SJCRH30 (cell line): ENCODE results near the gene TPGS1. TPM values are rescaled to one million over a fixed set of nuclear protein-coding genes. Genes with fewer than 3 reads are reported as not detected.

Experiments used
- DNase-seq, 2 experiments: peaks; one replicate each; pipeline ENCODE4 v3.0.0-alpha.2; 2015 to 2020
- H3K27ac ChIP-seq: fragments of 250-450 bp; sonication (Bioruptor Pico); 2 replicates; pipeline ENCODE4 v1.5.1; 2020; ENCODE audit warnings: mild to moderate bottlenecking, moderate library complexity
- H3K27me3 ChIP-seq: fragments of 250-450 bp; sonication (Bioruptor Pico); 2 replicates; pipeline ENCODE4 v1.5.1; 2020; ENCODE audit warnings: mild to moderate bottlenecking, moderate library complexity
- H3K36me3 ChIP-seq: fragments of 250-450 bp; sonication (Bioruptor Pico); 2 replicates; pipeline ENCODE4 v1.5.1; 2020; ENCODE audit warnings: mild to moderate bottlenecking, moderate library complexity
- H3K4me1 ChIP-seq: fragments of 250-450 bp; sonication (Bioruptor Pico); 2 replicates; pipeline ENCODE4 v1.5.1; 2020; ENCODE audit warnings: mild to moderate bottlenecking, moderate library complexity
- H3K4me3 ChIP-seq: fragments of 250-450 bp; sonication (Bioruptor Pico); 2 replicates; pipeline ENCODE4 v1.5.1; 2020; ENCODE audit warnings: mild to moderate bottlenecking, moderate library complexity
- H3K9me3 ChIP-seq: fragments of 250-450 bp; sonication (Bioruptor Pico); replicated peaks from 2 replicates; pipeline ENCODE4 v1.5.1; 2020; ENCODE audit warnings: mild to moderate bottlenecking, moderate library complexity
- total RNA-seq: library from RNA; depleted of rRNA; stranded (reverse); fragments of >200 nt; shearing (Covaris generic); gene quantifications from 2 replicates; pipeline ENCODE4 v1.2.3, GENCODE V29; 2014; rRNA removed

Gene TPGS1, protein sequence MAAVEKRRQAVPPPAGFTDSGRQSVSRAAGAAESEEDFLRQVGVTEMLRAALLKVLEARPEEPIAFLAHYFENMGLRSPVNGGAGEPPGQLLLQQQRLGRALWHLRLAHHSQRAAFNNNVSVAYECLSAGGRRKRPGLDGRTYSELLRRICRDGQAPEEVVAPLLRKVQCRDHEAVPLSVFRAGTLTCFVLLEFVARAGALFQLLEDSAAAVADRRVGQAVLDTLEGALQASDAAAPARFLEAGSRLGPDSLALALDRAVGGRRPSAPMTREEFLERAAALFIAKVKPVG
- 7.3 and 9.6 TPM in 2 replicates for total RNA-seq

DNA sequence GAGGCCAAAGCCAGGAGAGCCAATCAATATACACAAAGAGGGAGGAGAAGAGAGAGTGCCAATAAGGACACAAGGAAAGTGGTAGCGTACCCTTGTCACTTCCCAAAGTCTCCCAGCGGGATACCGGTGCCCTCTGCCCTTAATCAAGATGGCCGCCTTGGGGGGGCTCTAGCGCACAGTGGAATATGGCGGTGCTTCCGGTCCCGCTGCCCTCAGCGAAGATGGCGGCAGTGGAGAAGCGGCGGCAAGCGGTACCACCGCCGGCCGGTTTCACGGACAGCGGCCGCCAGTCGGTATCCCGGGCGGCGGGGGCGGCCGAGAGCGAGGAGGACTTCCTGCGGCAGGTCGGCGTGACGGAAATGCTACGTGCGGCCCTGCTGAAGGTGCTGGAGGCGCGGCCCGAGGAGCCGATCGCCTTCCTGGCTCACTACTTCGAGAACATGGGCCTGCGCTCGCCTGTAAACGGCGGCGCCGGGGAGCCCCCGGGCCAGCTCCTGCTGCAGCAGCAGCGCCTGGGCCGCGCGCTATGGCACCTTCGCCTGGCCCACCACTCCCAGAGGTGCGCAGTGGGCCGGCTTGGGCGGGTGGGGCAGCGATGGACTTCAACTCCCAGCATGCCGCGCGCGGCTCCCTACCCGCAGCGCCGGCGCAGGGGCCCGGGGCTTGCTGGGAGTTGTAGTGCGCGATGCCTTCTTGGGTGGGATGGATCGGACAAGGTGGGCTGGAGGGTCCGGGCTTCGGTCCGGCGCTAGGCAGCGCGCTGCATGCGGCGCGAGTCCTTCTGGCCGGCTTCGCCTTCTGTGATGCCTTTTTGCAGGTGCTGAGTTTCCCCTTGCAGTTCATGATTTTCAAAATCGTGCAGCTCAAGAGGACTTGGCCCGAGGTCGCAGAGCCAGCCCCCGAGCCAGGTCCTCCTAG is at the start of gene TPGS1:
Gene TPGS1, plus strand, starts transcription at position 212 of the 918 bp plus-strand sequence. Its CDS starts 10 bp downstream, at position 222.
- Histone ChIP-seq H3K9me3 (no peaks in the 10 kb centered on the region), H3K4me3 (peak within 1 kb of the TSS; percentile 97), H3K27me3 (no peaks in the 10 kb centered on the region), H3K27ac (peak within 1 kb of the TSS; percentile 95), H3K36me3 (no peaks in the 10 kb centered on the region), H3K4me1 (peaks cover 11% of the 10 kb centered on the region)
- DNase-seq = peak; percentile 76 to 99

DNA sequence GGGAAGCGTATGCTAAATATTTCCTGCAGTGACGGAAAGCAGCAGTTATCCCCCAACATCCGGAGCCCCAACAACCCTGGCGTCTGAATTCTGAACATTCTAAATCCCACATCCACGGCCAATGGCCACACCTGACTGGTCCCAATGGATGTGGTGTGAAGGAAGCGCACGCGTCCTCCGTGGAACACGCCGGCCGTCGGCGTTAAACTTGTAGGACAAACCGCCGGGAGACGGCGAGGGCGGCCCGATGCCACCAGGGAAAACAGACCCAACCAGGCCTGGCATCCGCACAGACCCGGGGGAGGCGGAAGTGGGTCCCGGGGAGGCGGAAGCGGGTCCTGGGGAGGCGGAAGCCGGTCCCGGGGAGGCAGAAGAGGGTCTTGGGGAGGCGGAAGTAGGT is 49.7 kb upstream of the TPGS1 start:
- Histone ChIP-seq H3K4me3 (no peak overlapping the region), H3K9me3 (no peaks in the 10 kb centered on the region), H3K36me3 (no peaks in the 10 kb centered on the region), H3K27ac (no peak overlapping the region), H3K27me3 (no peaks in the 10 kb centered on the region), H3K4me1 (no peaks in the 10 kb centered on the region)
- DNase-seq = no peak

DNA sequence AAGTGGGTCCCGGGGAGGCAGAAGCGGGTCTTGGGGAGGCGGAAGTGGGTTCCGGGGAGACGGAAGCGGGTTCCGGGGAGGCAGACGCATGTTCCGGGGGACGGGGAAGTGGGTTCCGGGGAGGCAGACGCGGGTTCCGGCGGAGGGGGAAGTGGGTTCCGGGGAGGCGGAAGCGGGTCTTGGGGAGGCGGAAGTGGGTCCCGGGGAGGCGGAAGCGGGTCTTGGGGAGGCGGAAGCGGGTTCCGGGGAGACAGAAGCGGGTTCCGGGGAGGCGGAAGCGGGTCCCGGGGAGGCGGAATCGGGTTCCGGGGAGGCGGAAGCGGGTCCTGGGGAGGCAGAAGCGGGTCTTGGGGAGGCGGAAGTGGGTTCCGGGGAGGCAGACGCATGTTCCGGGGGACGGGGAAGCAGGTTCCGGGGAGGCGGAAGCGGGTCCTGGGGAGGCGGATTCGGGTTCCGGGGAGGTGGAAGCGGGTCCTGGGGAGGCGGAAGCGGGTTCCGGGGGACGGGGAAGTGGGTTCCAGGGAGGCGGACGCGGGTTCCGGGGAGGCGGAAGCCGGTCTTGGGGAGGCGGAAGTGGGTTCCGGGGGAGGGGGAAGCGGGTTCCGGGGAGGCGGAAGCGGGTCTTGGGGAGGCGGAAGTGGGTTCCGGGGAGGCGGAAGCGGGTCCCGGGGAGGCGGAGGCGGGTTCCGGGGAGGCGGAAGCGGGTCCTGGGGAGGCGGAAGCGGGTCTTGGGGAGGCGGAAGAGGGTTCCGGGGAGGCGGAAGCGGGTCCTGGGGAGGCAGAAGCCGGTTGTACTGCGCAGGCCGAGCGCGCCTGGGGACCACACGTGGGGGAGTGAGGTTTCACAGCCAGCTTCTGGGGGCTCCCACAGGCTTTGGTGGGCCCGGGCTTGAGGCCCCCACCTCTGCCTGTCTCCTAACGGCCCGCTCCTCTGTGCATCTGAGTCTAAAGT is 48.9 kb upstream of the TPGS1 start:
- no peaks in the 10 kb centered on the region for H3K36me3 ChIP-seq
- no peak overlapping the region for H3K4me3 ChIP-seq
- H3K4me1 ChIP-seq = no peaks in the 10 kb centered on the region
- H3K27me3 ChIP-seq = no peaks in the 10 kb centered on the region
- no peak for DNase-seq
- no peak overlapping the region for H3K27ac ChIP-seq
- H3K9me3 ChIP-seq = no peaks in the 10 kb centered on the region

DNA sequence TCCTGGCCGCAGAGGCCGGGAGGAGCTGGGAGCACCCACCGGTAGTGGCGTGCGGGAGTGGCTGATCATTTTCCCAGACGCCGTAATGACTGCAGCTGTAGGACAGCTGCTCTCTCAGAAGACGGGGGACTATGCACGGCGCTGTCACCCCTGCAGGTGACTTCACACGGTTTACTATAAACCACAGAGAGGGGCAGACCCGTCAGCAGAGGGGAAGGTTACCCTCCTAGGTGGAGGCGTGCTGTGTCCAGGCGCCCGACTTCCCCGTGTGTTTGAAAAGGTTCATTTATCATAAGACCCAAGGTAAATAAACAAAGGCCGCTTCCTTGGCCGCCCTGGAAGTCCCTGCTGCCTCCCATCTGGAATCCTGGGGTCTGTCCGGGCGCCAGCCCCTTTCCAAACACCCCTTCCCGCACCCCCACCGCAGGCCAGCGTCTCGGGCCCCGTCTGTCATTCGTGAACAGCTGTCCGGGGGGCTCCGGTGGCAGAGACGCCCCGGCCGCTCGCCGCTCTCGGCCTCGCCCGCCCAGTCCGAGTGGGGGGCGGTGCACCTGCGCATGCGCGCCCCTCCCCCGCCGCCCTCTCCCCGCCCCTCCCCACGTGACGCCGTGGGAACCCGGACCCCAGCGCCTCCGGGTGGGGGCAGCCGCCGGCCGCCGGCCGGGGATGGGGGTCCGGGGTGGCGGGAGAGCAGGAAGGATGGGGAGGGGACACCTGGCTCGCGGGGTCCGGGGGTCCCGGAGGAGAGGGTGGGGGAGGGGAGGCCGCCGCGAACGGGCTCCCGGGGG is 47.4 kb upstream of the TPGS1 start:
- Histone ChIP-seq H3K9me3 (no peaks in the 10 kb centered on the region), H3K27me3 (no peaks in the 10 kb centered on the region), H3K4me3 (peak overlapping the region; percentile 62), H3K4me1 (no peaks in the 10 kb centered on the region), H3K27ac (peak overlapping the region; percentile 47), H3K36me3 (no peaks in the 10 kb centered on the region)
- DNase-seq = peak; percentile 70 to 75

DNA sequence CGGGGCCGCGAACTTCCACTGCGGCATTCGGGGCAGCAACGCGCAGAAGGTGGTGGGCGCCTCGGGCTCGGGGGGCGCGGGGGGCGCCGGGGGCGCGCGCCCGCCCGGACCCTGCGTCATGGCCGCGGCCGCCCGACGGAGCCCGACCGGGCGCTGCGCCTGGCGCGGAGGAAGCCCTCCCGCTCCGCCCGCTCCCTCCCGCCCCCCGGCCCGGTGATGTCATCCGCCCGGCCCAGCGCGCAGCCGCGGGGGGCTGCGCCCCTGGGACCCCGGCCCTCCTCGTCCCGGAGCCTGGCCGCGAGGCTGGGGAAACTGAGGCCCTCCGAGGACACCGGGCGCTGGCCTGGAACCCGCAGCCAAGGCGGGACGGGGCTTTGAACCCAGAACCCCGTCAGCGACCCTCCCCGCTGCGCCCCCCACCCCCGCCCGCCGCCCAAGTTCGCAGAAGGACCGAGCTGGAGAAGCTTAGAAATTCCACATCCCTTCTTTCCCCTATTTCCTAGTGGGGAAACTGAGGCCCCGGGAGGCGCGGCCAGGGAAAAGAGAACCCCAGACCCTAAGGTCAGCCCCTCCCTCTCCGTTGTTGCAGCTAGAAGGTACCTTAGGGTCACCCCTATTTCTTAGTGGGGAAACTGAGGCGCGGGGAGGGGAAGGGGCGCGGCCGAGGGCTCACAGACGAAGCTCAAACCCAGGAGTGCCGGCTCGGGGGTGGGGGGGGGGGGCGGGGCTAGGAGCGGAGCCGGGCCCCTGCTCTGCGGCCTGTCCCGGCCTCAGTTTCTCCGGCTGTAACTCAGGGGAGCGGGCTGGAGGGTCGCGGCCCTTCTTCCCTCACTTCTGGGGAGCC is 46.2 kb upstream of the TPGS1 start, which contains the start of gene SHC2:
Gene SHC2, minus strand, starts transcription at position 157 of the 844 bp plus-strand sequence. Its CDS starts 37 bp downstream, at position 120.
- DNase-seq = no peak
- H3K27me3 ChIP-seq = no peaks in the 10 kb centered on the region
- H3K4me1 ChIP-seq = no peaks in the 10 kb centered on the region
- H3K9me3 ChIP-seq = no peaks in the 10 kb centered on the region
- no peaks in the 10 kb centered on the region for H3K36me3 ChIP-seq
- H3K4me3 ChIP-seq = peak within 1 kb of the TSS; percentile 62
- peak within 1 kb of the TSS; percentile 47 for H3K27ac ChIP-seq

DNA sequence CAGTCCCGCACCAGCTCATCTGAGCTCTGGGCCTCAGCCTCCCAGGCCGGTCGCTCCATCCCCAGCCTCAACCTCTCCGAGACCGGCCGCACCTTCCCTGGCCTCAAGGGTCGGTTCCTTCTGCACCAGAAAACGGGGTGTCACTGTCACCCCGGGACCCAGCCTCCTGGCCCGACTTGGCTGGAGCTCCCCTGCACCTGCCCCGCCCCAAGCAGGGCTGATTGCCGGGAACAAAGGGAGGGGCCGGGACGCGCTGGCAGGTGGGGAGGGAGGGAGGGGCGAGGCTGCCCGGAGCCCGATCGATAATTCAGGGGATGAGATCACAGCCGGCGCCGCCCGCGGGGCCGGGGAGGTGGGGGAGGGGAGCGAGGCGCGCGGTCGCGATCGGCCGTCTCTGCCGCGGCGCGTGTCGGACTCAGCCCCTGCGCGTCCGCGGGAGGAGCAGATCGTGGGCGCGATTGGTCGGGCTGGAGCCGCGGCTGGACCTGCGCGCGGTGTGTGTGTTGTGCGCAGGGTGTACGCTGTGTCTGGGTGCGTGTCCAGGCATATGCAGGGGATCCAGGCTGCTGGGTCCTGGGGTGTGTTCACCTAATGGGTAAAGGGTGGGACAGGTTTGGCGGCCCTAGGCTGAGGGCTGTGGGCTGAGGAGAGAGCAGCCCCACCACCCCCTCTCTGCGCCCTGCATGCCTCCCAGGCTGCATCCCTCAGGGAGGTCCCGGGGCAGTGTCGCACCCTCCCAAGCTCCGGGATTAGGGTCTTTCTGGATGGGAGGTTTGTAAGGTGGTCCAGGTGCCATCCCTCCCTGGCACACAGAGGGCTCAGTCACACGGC is 45.4 kb upstream of the TPGS1 start:
- DNase-seq = no peak
- H3K4me1 ChIP-seq = no peaks in the 10 kb centered on the region
- H3K27me3 ChIP-seq = no peaks in the 10 kb centered on the region
- H3K4me3 ChIP-seq = no peak overlapping the region
- H3K9me3 ChIP-seq = no peaks in the 10 kb centered on the region
- H3K27ac ChIP-seq = no peak overlapping the region
- no peaks in the 10 kb centered on the region for H3K36me3 ChIP-seq

DNA sequence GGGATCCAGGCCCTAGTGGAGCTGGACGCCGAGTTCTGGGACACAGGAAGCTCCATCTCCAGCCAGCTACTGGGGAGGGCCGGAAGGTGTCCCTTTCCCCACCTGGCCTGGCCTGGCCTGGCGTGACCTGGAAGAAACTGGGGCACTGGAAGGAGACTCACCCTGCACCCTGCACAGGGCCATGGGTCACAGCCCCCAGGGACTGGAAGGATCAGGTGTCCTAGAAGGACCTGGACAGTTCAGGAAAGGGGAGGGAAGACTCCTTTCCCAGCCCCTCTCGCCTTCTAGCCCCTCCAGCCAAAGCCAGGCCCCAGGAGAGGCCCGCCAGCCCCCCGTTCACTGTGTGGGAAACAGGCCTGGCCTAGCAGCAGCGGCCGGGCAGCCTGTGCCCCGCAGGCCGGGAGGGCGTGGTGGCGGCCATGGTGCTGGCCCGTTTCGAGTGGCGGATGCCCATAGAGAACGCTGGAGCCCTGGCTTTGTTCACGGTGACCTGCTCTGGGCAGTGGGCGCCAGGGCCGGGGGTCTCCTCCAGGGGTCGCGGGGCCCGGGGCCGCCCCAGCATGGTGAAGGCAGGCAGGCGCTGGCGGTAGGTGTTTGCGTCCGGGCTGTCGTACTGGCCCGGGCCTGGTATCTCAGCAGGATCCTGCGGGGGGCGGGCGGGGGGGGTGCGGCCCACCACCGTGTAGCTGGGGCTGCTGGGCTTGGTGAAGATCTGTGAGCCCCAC is 43.7 kb upstream of the TPGS1 start:
- H3K9me3 ChIP-seq = no peaks in the 10 kb centered on the region
- no peak overlapping the region for H3K4me3 ChIP-seq
- H3K36me3 ChIP-seq = no peaks in the 10 kb centered on the region
- no peak for DNase-seq
- no peak overlapping the region for H3K27ac ChIP-seq
- no peaks in the 10 kb centered on the region for H3K4me1 ChIP-seq
- no peaks in the 10 kb centered on the region for H3K27me3 ChIP-seq

DNA sequence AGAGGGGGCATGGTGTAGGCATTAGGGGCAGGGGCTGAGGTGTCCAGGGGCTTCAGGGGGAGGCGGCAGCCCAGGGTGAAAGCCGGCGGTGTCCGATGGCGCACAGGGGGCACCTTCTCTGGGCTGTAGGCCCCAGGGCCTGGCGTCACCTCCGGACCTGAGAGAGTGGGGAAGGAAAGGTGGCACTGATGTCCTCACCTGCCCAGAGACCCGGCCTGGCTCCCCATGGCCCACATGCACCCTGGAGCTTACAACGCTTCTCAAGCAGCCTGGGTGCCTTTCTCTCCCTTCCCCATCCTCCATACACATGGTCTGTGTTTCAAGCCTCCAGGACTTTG is 43.1 kb upstream of the TPGS1 start:
- Histone ChIP-seq H3K4me3 (no peak overlapping the region), H3K27me3 (no peaks in the 10 kb centered on the region), H3K9me3 (no peaks in the 10 kb centered on the region), H3K36me3 (no peaks in the 10 kb centered on the region), H3K4me1 (no peaks in the 10 kb centered on the region), H3K27ac (no peak overlapping the region)
- DNase-seq = no peak

DNA sequence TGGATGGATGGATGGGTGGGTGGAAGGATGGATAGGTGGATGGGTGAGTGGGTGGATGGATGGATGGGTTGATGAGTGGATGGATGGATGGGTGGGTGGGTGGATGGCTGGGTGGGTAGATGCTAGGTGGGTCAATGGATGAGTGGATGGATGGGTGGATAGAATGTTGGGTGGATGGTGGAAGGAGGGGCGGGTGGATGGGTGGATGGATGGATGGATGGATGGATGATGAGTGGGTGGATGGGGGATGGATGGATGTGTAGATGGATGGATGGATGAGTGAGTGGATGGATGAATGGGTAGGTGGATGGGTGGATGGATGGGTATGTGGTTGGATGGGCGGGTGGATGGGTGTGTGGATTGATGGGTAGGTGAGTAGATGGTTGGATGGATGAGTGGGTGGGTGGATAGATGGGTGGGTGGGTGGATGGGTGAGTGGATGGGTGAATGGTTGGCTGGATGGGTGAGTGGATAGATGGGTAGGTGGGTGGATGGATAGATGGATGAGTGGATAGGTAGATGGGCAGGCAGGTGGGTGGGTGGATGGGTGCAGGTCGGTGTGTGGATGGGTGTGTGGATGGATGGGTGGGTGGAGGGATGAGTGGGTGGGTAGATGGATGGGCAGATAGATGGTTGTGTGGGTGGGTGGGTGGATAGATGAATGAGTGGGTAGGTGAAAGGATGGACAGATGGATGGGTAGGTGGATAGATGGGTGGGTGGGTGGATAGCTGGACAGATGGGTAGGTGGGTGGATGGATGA is 42.1 kb upstream of the TPGS1 start:
- no peaks in the 10 kb centered on the region for H3K4me1 ChIP-seq
- no peaks in the 10 kb centered on the region for H3K27me3 ChIP-seq
- no peaks in the 10 kb centered on the region for H3K36me3 ChIP-seq
- no peak overlapping the region for H3K4me3 ChIP-seq
- no peak overlapping the region for H3K27ac ChIP-seq
- DNase-seq = no peak
- H3K9me3 ChIP-seq = no peaks in the 10 kb centered on the region

DNA sequence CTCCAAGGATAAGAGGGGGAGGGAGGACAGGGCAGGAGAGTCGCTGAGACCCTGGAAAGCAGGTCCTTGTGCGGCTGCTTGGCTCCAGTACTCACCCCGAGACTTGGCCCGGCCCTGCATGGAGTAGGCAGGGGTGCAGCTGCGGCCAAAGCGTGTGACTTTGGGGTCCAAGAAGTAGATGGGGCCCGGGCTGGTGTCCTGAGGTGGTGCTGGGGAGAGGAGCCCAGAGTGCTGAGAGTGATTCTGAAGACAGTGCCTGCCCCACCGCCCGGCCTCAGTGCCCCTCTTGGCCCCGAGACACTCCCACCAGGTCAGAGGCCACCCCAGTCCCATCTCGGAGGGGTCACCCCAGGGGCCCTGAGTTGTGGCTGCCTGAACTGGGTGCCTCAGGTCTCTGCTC is 39.7 kb upstream of the TPGS1 start:
- no peaks in the 10 kb centered on the region for H3K27me3 ChIP-seq
- no peaks in the 10 kb centered on the region for H3K4me1 ChIP-seq
- H3K27ac ChIP-seq = no peak overlapping the region
- H3K4me3 ChIP-seq = no peak overlapping the region
- H3K9me3 ChIP-seq = no peaks in the 10 kb centered on the region
- H3K36me3 ChIP-seq = no peaks in the 10 kb centered on the region
- no peak for DNase-seq

DNA sequence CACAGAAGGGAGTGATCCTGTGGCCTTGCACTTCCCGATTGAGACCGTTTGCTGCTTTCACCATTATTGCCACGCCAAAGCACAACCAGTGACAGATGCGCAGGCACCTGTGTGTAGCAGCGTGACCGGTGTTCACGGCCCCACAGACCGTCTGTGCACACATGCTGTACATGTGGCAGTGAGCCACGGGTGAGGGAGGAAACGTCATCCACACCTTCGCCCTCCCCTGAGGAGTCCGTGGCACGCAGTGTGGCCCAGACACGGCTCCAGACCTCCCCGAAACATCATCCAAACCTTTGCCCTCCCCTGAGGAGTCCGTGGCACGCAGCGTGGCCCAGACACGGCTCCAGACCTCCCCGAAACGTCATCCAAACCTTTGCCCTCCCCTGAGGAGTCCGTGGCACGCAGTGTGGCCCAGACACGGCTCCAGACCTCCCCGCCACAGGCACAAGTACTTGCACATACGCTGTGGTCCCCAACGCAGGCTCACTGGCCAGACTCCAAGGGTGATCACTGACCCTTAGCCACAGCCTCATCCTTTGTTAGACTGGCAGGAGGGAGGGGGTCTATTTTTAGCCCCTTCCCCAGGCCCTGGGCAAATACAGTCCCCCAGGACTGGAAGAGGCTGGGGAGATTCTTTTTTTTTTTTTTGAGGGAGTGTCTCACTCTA is 38.6 kb upstream of the TPGS1 start:
- H3K4me1 ChIP-seq = no peaks in the 10 kb centered on the region
- H3K4me3 ChIP-seq = no peak overlapping the region
- no peaks in the 10 kb centered on the region for H3K9me3 ChIP-seq
- no peaks in the 10 kb centered on the region for H3K36me3 ChIP-seq
- no peaks in the 10 kb centered on the region for H3K27me3 ChIP-seq
- H3K27ac ChIP-seq = no peak overlapping the region
- DNase-seq = no peak
